Stimulated activated CD8-positive, alpha-beta memory T cell treated with anti-CD3 and anti-CD28 coated beads, Interleukin-12 subunit alpha, Interleukin-12 subunit beta, amount 100 ng/mL, for 1 hour (primary cell): Measurements from ENCODE around the gene MTX2.
"Not testable (repeated sequence)": the region's sequence is repeated elsewhere in the genome, so short reads cannot be mapped to it uniquely, and the experiment has no call there.

ENCODE experiments used
- DNase-seq: peaks from one replicate; pipeline ENCODE4 v3.0.0-alpha.2; 2020; ENCODE audit warnings: low read depth

The MTX2 gene

GRCh38 chr2:176291335-176291734 lies 22.1 kb downstream of the MTX2 start:
- no peak for DNase-seq

DNA sequence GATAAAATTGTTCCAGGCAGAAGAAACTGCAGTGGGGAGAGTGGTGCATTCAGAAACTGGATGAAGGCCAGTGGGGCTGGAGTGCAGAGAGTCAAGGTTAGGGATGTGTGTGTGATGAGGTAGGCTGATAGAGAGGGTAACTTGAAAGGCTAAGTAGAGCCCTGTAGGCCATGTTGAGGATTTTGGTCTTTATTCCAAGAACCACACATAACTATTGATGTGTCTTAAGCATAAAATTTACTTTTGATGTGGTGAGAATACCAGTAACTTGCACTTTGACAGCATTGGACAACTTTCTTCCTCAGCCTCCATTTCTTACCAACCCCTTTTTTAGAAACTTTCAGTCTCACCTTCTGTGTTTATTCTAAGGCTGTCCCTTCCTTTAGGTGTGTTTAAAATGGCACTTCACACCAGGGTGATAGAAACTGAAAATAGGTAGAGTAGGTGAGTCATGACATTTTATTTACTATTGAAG lies 22.6 kb downstream of the MTX2 start:
- DNase-seq = no peak

GRCh38 chr2:176292608-176293007 lies 23.4 kb downstream of the MTX2 start:
- DNase-seq = no peak

DNA sequence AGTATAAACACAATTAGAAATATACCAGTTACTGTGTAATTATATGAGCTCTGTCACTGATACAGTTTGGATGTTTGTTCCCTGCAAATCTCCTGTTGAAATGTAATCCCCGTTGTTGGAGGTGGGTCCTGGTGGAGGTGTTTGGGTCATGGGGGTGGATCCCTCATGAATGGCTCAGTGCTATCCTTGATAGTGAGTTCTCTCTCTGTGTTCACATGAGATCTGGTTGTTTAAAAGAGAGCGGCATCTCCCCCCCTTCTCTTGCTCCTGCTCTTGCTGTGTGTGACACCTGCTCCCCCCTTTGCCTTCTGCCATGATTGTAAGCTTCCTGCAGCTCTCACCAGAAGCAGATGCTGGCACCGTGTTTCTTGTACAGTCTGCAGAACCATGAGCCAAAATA lies 24.1 kb downstream of the MTX2 start:
- DNase-seq = no peak

DNA sequence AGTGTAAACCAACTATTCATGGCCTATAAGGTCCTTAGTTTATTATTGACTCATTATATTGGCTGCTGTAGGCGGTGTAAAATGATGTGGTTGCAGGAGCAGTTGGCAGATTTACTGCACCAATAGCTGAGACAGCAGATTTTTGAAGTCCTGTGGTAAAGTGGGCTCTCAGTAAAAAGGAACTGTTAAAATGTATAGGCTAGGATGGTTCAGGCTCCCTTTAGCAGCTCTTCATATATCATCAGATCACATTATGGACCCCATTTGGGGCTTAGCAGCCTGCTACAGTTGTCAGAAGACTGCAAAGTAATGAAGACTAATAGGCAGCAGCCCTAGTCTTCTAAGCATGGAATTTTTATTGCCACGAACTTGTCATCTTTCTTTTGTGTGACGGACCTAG lies 27.8 kb downstream of the MTX2 start:
- no peak for DNase-seq

DNA sequence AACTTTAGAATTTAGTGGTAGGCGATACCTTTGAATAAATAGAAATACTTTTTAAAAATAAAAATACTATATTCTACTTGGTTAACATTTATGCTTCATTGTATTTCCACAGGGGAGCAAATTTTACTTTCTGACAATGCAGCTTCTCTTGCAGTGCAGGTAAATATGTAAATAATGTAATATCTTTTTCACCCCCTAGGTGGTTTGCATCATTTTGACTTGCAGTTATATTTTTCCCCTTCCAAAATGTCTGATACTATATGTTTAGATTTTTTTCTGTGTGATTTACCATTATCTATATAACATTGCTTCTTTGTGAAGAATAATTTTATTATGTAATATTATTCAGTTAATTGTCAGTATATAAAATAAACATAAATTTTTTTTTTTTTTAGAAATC lies 28.5 kb downstream of the MTX2 start:
- DNase-seq = no peak

- DNase-seq = not testable (repeated sequence)
Measured at GRCh38 chr2:176306020-176306419, 36.8 kb downstream of the MTX2 start.

- no peak for DNase-seq
Measured at GRCh38 chr2:176317199-176317598, 48.0 kb downstream of the MTX2 start.

DNA sequence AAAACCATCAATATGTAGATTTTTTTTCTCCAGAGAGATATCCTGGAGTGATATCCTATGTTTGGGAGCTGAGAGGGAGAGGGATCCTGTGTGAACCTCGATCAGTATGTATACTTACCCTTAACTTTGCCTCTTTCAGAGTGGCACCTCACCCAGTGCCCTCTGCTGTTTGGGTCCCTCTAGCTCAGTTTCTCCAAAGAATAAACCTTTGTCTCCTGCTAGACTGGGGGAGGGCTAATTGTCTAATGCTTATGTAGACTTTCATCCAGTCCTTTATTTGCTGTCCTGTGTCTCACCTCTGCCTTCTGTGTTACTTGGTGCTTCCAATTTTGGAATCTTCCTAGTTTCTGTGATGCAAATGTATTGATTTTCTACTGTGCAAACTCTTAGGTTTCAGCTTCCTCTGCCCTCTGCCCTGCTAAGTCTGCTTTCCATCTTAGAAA lies 48.4 kb downstream of the MTX2 start:
- no peak for DNase-seq

- DNase-seq = no peak
Measured at GRCh38 chr2:176321916-176322315, 52.7 kb downstream of the MTX2 start.

GRCh38 chr2:176324862-176325261 lies 55.6 kb downstream of the MTX2 start:
- DNase-seq = no peak

DNA sequence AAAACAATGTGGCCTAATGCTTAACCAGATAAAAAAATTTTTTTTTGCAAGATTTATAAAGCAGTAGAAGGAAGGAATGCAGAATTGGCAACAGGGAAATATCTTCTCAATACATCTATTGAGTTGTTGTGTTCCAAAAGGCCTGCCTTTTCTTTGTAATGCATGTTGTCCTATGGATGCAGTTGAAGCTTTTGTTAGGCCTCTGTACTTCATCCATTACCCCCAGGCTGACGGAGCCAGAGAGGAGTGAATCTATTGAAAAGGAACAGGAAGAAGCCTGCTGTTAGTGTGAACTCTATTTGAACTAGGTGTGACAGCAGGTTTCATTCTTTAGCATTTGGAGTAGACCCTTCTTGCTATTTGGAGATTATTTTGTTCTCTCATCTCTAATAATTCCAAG lies 56.5 kb downstream of the MTX2 start:
- no peak for DNase-seq

DNA sequence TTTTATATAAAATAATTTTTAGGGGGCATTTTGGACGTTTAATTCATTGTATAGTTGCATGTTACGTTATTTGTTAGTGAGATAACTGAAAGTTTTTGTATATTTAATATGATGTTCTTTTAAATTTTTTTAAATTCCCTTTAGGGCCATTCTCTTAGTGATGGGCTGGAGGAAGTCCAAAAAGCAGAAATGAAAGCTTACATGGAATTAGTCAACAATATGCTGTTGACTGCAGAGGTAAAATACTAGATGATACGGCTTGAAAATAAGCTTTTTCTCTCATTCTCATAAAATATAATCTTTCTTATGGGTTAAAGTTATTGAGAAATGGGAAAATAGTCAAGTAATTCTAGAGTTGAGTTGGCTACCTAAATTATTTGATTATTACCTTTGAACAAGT lies 58.9 kb downstream of the MTX2 start:
- DNase-seq = no peak

- DNase-seq = no peak
Measured at GRCh38 chr2:176330612-176331011, 61.4 kb downstream of the MTX2 start.

DNA sequence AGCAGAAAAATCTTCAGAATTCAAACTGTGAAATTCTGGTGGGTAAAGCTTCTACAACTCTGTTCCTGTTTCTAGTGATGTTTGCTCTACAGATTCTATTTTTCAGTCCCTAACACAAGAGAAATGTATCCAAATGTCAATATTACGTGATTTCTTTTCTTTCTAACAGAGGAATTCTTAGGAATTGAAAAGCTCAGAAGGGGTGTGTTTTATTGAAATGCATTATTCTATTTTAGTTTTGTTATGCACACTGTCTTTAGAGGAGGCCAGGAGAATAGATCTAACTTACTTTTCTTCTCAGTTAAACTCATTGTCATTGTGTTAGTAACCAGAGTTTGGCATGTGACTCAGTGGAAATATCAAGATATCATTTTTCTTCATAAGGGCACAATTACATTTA lies 62.4 kb downstream of the MTX2 start:
- DNase-seq = no peak

- no peak for DNase-seq
Measured at GRCh38 chr2:176334729-176335128, 65.5 kb downstream of the MTX2 start.

GRCh38 chr2:176338395-176338794 lies 69.2 kb downstream of the MTX2 start:
- no peak for DNase-seq

- DNase-seq = no peak
Measured at GRCh38 chr2:176339208-176339607, 70.0 kb downstream of the MTX2 start.

GRCh38 chr2:176356251-176356650 lies 87.0 kb downstream of the MTX2 start:
- no peak for DNase-seq

GRCh38 chr2:176364273-176364977 lies 95.2 kb downstream of the MTX2 start:
- no peak for DNase-seq

- DNase-seq = no peak
Measured at GRCh38 chr2:176368349-176368748, 99.1 kb downstream of the MTX2 start.

GRCh38 chr2:176370467-176371171 lies 101.4 kb downstream of the MTX2 start:
- no peak for DNase-seq

GRCh38 chr2:176373155-176373554 lies 103.9 kb downstream of the MTX2 start:
- DNase-seq = not testable (repeated sequence)

DNA sequence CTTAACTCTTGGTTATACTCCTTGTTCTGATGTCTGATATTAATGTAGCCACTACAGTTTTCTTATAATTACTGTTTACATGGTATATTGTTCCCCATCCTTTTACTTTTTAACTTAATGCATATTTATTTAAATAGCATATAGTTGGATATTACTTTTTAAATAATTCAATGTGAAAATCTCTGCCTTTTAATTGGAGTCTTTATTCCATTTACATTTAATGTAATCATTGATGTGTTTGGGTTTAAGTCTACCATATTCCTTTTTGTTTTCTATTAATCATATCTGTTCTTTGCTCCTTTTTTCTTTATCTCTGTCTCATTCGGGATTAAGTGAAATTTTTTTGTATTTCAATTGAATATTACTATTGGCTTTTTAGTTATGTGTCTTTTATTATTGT lies 109.1 kb downstream of the MTX2 start:
- DNase-seq = no peak
